ENCODE data around the gene GALK2.

Gene GALK2

GRCh38 chr15:49282366-49282765, 112.3 kb downstream of the GALK2 start:
- DNase-seq: peak; percentile 66
- no peak for TF ChIP-seq CTCF (IDR thresholded peaks at IDR 0.05; ENCODE audit: low read depth, low read length, missing control alignments)
- H3K36me3 ChIP-seq (replicated peaks): peaks cover 3% of the 10 kb centered on the region
- no peaks in the 10 kb centered on the region for H3K27me3 ChIP-seq (replicated peaks)
- H3K27ac ChIP-seq: no peak overlapping the region
- H3K4me3 ChIP-seq (ENCODE audit: low read depth, low read length): no peak overlapping the region
- in situ Hi-C loops (cut with HindIII; ENCODE audit: low pct_ligation_motif_present, low sequenced_read_pairs): no loop called here

- in situ Hi-C loops (cut with HindIII; ENCODE audit: low pct_ligation_motif_present, low sequenced_read_pairs): no loop called here
- H3K27me3 ChIP-seq (replicated peaks): no peaks in the 10 kb centered on the region
- no peak overlapping the region for H3K4me3 ChIP-seq (ENCODE audit: low read depth, low read length)
- DNase-seq: no peak
- TF ChIP-seq CTCF (IDR thresholded peaks at IDR 0.05; ENCODE audit: low read depth, low read length, missing control alignments): no peak
- H3K27ac ChIP-seq: no peak overlapping the region
- H3K36me3 ChIP-seq (replicated peaks): peaks cover 3% of the 10 kb centered on the region
Measured at GRCh38 chr15:49286649-49287404, 116.8 kb downstream of the GALK2 start.

GRCh38 chr15:49287481-49287880, 117.4 kb downstream of the GALK2 start:
- TF ChIP-seq CTCF (IDR thresholded peaks at IDR 0.05; ENCODE audit: low read depth, low read length, missing control alignments): no peak
- H3K4me3 ChIP-seq (ENCODE audit: low read depth, low read length): no peak overlapping the region
- H3K27me3 ChIP-seq (replicated peaks): no peaks in the 10 kb centered on the region
- H3K27ac ChIP-seq: no peak overlapping the region
- H3K36me3 ChIP-seq (replicated peaks): peaks cover 3% of the 10 kb centered on the region
- in situ Hi-C loops (cut with HindIII; ENCODE audit: low pct_ligation_motif_present, low sequenced_read_pairs): no loop called here
- no peak for DNase-seq

GRCh38 chr15:49288391-49288790, 118.3 kb downstream of the GALK2 start:
- TF ChIP-seq CTCF (IDR thresholded peaks at IDR 0.05; ENCODE audit: low read depth, low read length, missing control alignments): no peak
- DNase-seq: no peak
- H3K4me3 ChIP-seq (ENCODE audit: low read depth, low read length): no peak overlapping the region
- peaks cover 3% of the 10 kb centered on the region for H3K36me3 ChIP-seq (replicated peaks)
- in situ Hi-C loops (cut with HindIII; ENCODE audit: low pct_ligation_motif_present, low sequenced_read_pairs): no loop called here
- H3K27me3 ChIP-seq (replicated peaks): no peaks in the 10 kb centered on the region
- H3K27ac ChIP-seq: no peak overlapping the region

GRCh38 chr15:49290191-49290590, 120.1 kb downstream of the GALK2 start:
- Histone ChIP-seq H3K4me3 (ENCODE audit: low read depth, low read length) (no peak overlapping the region), H3K27me3 (replicated peaks) (no peaks in the 10 kb centered on the region), H3K27ac (no peak overlapping the region), H3K36me3 (replicated peaks) (no peaks in the 10 kb centered on the region)
- TF ChIP-seq CTCF (IDR thresholded peaks at IDR 0.05; ENCODE audit: low read depth, low read length, missing control alignments): no peak
- DNase-seq: no peak
- in situ Hi-C loops (cut with HindIII; ENCODE audit: low pct_ligation_motif_present, low sequenced_read_pairs): no loop called here

- H3K27me3 ChIP-seq (replicated peaks): no peaks in the 10 kb centered on the region
- in situ Hi-C loops (cut with HindIII; ENCODE audit: low pct_ligation_motif_present, low sequenced_read_pairs): no loop called here
- no peak for TF ChIP-seq CTCF (IDR thresholded peaks at IDR 0.05; ENCODE audit: low read depth, low read length, missing control alignments)
- H3K36me3 ChIP-seq (replicated peaks): no peaks in the 10 kb centered on the region
- no peak for DNase-seq
- no peak overlapping the region for H3K27ac ChIP-seq
- no peak overlapping the region for H3K4me3 ChIP-seq (ENCODE audit: low read depth, low read length)
Measured at GRCh38 chr15:49293941-49294340, 123.9 kb downstream of the GALK2 start.

All from brain microvascular endothelial cell (primary cell).